PC-9 (cell line): ENCODE measurements around the gene LSM3. TPM values are rescaled to one million over a fixed set of nuclear protein-coding genes. Genes with fewer than 3 reads are reported as not detected.

Source experiments
- BruUV-seq: library from RNA; stranded (reverse); fragments of 400-500 nt; replicated peaks from 2 replicates; lab custom pipeline; 2021; lab: Mats Ljungman, UMichigan
- CTCF ChIA-PET: fragments of 300-600 bp; sonication (Branson Sonifier 250); formaldehyde crosslinking; loops from one replicate; lab custom pipeline; 2022; ENCODE audit warnings: antibody characterized with exemption; lab: Charles Lee
- POLR2A ChIA-PET: fragments of 300-600 bp; sonication (Branson Sonifier 250); formaldehyde crosslinking; loops from one replicate; lab custom pipeline; 2022; ENCODE audit warnings: antibody characterized with exemption; ENCODE audit not compliant: unreplicated experiment; lab: Charles Lee
- DNase-seq, 2 experiments: peaks; one replicate each; pipeline versions ENCODE4 v3.0.0 to v3.0.0-alpha.2; 2015 to 2022; ENCODE audit warnings: mixed read lengths in 1 of 2
- H2AFZ ChIP-seq: fragments of 200-600 bp; sonication (generic); 2 replicates; pipeline ENCODE4 v1.8.1; 2017; ENCODE audit warnings: antibody characterized with exemption
- H3F3A ChIP-seq: fragments of 200-600 bp; sonication (generic); 2 replicates; pipeline ENCODE4 v1.8.1; 2017; ENCODE audit warnings: antibody characterized with exemption, mild to moderate bottlenecking, low read depth; ENCODE audit not compliant: insufficient read depth
- H3K27ac ChIP-seq: fragments of 200-600 bp; sonication (generic); 2 replicates; pipeline ENCODE4 v1.6.1; 2016; ENCODE audit warnings: mixed run types
- H3K27me3 ChIP-seq: fragments of 200-600 bp; sonication (generic); 2 replicates; pipeline ENCODE4 v1.6.1; 2016; ENCODE audit warnings: low read depth, mixed run types; ENCODE audit not compliant: insufficient read depth
- H3K36me3 ChIP-seq: fragments of 200-600 bp; sonication (generic); 2 replicates; pipeline ENCODE4 v1.6.1; 2016; ENCODE audit warnings: low read depth, mixed run types
- H3K4me1 ChIP-seq: fragments of 200-600 bp; sonication (generic); replicated peaks from 2 replicates; pipeline ENCODE4 v1.6.1; 2016; ENCODE audit warnings: mixed run types; ENCODE audit not compliant: insufficient read depth
- H3K4me2 ChIP-seq: fragments of 200-600 bp; sonication (generic); 2 replicates; pipeline ENCODE4 v1.6.1; 2017; ENCODE audit warnings: mixed run types
- H3K4me3 ChIP-seq: fragments of 200-600 bp; sonication (generic); 2 replicates; pipeline ENCODE4 v1.6.1; 2016; ENCODE audit warnings: mixed run types
- H3K79me2 ChIP-seq: fragments of 200-600 bp; sonication (generic); 2 replicates; pipeline ENCODE4 v1.6.1; 2017; ENCODE audit warnings: low read depth, mixed run types
- H3K9me2 ChIP-seq: fragments of 200-600 bp; sonication (generic); 2 replicates; pipeline ENCODE4 v1.8.1; 2017; ENCODE audit warnings: mild to moderate bottlenecking; ENCODE audit not compliant: insufficient read depth
- H3K9me3 ChIP-seq: fragments of 200-600 bp; sonication (generic); 2 replicates; pipeline ENCODE4 v1.8.1; 2016; ENCODE audit warnings: low read depth; ENCODE audit not compliant: insufficient read depth
- H4K20me1 ChIP-seq: fragments of 200-600 bp; sonication (generic); 2 replicates; pipeline ENCODE4 v1.8.1; 2017; ENCODE audit not compliant: insufficient read depth
- EZH2 ChIP-seq: fragments of 200-600 bp; sonication (generic); IDR thresholded peaks from 2 replicates; pipeline ENCODE4 v1.8.0; 2017; ENCODE audit warnings: antibody characterized with exemption, low read depth
- intact Hi-C: fragments of 100-400 bp; cut with micrococcal nuclease; formaldehyde crosslinking; loops from one replicate; pipeline ENCODE4 v1.10.0; 2022; ENCODE audit not compliant: unreplicated experiment
- total RNA-seq: library from RNA; stranded (reverse); gene quantifications from 2 replicates; pipeline ENCODE4 v1.2.3, GENCODE V29; 2021
- TF ChIP-seq, protein P1 (sequence below): fragments of 200-600 bp; sonication (generic); conservative IDR thresholded peaks from 2 replicates; pipeline ENCODE4 v1.6.1; 2017; ENCODE audit warnings: mixed run types, antibody characterized with exemption, mild to moderate bottlenecking, moderate library complexity

LSM3 gene
- total RNA-seq, 1 experiment from 2014 or later, result 18.3 TPM

DNA sequence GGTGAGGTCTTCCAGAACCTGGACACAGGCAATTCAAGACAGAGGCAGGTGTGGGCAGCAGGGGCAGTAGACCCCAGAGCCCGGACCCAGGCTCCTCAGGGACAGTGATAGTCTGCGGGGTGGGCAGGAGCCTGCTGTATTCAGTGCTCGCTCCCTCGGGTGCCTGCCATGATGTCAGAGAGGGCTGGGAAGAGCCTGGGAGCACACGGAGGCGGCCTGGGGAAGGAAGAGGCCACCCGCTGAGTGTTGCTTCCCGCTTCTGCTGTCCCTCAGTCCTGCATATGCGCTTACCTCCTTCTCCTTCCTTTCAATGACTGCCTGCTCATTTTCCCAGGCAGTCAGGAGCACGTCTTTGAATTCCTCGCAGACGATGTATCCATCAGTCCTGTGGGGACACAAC lies 31.0 kb upstream of the LSM3 start:
- Histone ChIP-seq H3K27me3 (no peaks in the 10 kb centered on the region), H3K79me2 (no peaks in the 10 kb centered on the region), H4K20me1 (no peaks in the 10 kb centered on the region), H3K9me2 (no peaks in the 10 kb centered on the region), H3K9me3 (no peaks in the 10 kb centered on the region), H2AFZ (no peak overlapping the region), H3K36me3 (peaks cover 12% of the 10 kb centered on the region; the same call in 1 of the 2 replicates), H3K4me1 (peaks cover 35% of the 10 kb centered on the region), H3K4me2 (no peak overlapping the region), H3F3A (peaks cover 29% of the 10 kb centered on the region), H3K27ac (no peak overlapping the region), H3K4me3 (no peak overlapping the region)
- intact Hi-C loops, result no loop called here
- no TSS peak for BruUV-seq
- ChIA-PET CTCF (no interaction called here), POLR2A (no interaction called here)
- TF ChIP-seq, protein P1, sequence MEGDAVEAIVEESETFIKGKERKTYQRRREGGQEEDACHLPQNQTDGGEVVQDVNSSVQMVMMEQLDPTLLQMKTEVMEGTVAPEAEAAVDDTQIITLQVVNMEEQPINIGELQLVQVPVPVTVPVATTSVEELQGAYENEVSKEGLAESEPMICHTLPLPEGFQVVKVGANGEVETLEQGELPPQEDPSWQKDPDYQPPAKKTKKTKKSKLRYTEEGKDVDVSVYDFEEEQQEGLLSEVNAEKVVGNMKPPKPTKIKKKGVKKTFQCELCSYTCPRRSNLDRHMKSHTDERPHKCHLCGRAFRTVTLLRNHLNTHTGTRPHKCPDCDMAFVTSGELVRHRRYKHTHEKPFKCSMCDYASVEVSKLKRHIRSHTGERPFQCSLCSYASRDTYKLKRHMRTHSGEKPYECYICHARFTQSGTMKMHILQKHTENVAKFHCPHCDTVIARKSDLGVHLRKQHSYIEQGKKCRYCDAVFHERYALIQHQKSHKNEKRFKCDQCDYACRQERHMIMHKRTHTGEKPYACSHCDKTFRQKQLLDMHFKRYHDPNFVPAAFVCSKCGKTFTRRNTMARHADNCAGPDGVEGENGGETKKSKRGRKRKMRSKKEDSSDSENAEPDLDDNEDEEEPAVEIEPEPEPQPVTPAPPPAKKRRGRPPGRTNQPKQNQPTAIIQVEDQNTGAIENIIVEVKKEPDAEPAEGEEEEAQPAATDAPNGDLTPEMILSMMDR, result no peak
- TF ChIP-seq EZH2, result no peak
- no peak for DNase-seq

DNA sequence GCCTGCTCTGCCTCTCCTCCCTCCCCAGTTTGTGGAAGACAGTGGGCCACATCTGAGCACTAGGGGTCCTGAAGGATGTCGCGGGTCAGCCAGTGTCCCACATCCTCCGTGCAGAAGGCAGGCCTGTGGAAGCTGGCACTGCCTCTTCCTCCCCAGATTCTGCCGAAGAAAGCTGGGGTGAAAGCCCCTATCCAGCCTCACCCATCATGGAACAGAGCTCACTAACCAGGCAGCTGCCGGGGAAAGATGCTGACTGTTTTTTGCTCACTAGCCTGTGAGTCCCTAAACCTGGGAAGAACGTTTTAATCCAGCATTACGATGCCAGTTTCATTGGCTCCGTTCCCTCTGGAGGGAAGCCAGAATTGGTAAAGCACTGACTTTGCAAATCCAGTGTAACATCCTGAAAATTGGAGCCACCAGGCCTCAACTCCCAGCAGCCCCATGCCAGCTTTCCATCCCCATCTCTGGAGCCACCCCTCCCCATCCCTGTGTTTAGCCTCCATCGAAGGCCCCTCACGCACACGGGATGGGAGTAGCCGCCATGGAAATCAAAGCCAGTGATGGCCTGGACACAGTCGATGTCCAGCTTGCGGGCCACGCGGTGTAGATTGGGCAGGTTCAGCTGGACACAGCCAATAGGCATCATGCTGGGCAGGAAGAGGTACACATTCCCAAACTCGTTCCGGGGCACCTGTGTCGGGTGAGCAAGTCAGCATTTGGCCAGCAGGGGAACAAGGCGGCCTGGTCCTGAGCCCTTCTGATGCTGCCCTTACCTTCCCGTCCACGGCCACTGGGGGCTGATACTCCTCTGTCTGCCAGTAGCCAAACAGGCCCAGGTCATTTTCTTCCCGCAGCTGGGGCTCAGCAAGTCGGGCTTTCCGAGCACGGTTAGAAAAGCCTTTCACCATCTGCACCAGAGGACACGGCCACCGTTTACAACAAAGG lies 30.3 kb upstream of the LSM3 start:
- H3K27ac ChIP-seq, result no peak overlapping the region
- H3K27me3 ChIP-seq, result no peaks in the 10 kb centered on the region
- intact Hi-C loops, result no loop called here
- no peak for DNase-seq
- CTCF ChIA-PET, result no interaction called here
- H3K36me3 ChIP-seq, result peaks cover 5% of the 10 kb centered on the region; the same call in 1 of the 2 replicates
- H2AFZ ChIP-seq, result no peak overlapping the region
- TF ChIP-seq EZH2, result no peak
- TF ChIP-seq, protein P1, result peak; percentile 34; the same call in 1 of the 2 replicates
- no peak overlapping the region for H3K4me3 ChIP-seq
- peaks cover 29% of the 10 kb centered on the region for H3K4me1 ChIP-seq
- H3K4me2 ChIP-seq, result no peak overlapping the region
- POLR2A ChIA-PET, result no interaction called here
- H3F3A ChIP-seq, result peaks cover 22% of the 10 kb centered on the region
- H3K9me3 ChIP-seq, result no peaks in the 10 kb centered on the region
- H3K79me2 ChIP-seq, result no peaks in the 10 kb centered on the region
- no peaks in the 10 kb centered on the region for H4K20me1 ChIP-seq
- no TSS peak for BruUV-seq
- H3K9me2 ChIP-seq, result no peaks in the 10 kb centered on the region

DNA sequence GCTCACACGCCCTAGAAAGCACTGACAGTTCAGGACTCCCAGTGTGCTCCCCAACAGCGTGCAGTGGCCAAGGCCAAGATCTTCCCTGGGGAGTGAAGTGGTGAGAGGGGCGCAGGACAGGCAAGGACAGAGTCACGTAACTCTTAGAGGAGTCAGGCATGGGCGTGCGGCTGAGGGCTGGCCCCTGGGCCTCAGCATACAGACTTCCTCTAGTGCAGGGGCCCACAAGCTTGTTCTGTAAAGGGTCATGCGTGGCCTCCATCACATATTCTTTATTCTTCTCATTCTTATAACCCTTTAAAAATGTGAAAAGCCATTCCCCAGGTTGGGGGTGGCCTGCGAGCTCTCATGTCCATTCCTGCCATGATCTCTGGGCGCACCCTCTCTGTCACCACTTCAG lies 28.5 kb upstream of the LSM3 start:
- Histone ChIP-seq H3K9me3 (no peaks in the 10 kb centered on the region), H3K27me3 (no peaks in the 10 kb centered on the region), H3K9me2 (no peaks in the 10 kb centered on the region), H3K36me3 (peaks cover 5% of the 10 kb centered on the region; the same call in 1 of the 2 replicates), H3K27ac (no peak overlapping the region), H3K4me3 (no peak overlapping the region), H3K4me1 (peaks cover 13% of the 10 kb centered on the region), H4K20me1 (no peaks in the 10 kb centered on the region), H3F3A (peaks cover 6% of the 10 kb centered on the region), H3K79me2 (no peaks in the 10 kb centered on the region), H2AFZ (no peak overlapping the region), H3K4me2 (no peak overlapping the region)
- ChIA-PET CTCF (no interaction called here), POLR2A (no interaction called here)
- DNase-seq, result no peak
- TF ChIP-seq, protein P1, result no peak
- no peak for TF ChIP-seq EZH2
- BruUV-seq, result no TSS peak
- intact Hi-C loops, result no loop called here
